DND-41 (cell line): ENCODE results near the gene SPPL3.

Experiments
- ATAC-seq: fragments of 200-7000 bp; cut with Tn5 transposase; 3 replicates; pipeline ENCODE4 v1.9.1; 2021; ENCODE audit warnings: low read depth; ENCODE audit not compliant: insufficient read depth
- DNase-seq: peaks from one replicate; pipeline ENCODE4 v3.0.0-alpha.2; 2020
- H2AFZ ChIP-seq: 2 replicates; pipeline ENCODE4 v1.6.0; 2012; ENCODE audit warnings: low read depth, low read length
- H3K27ac ChIP-seq: 2 replicates; pipeline ENCODE4 v1.5.1; 2012; ENCODE audit warnings: low read length, inconsistent platforms
- H3K27me3 ChIP-seq: fragments of 200-600 bp; sonication (generic); 2 replicates; pipeline ENCODE4 v1.6.0; 2012; ENCODE audit warnings: low read length, mild to moderate bottlenecking, inconsistent platforms; ENCODE audit not compliant: insufficient read depth, poor library complexity
- H3K36me3 ChIP-seq: 2 replicates; pipeline ENCODE4 v1.5.1; 2012; ENCODE audit warnings: low read length, inconsistent platforms; ENCODE audit not compliant: insufficient read depth
- H3K4me1 ChIP-seq: 2 replicates; pipeline ENCODE4 v1.5.1; 2012; ENCODE audit warnings: mild to moderate bottlenecking, low read length; ENCODE audit not compliant: insufficient read depth
- H3K4me2 ChIP-seq: 2 replicates; pipeline ENCODE4 v1.6.0; 2012; ENCODE audit warnings: mild to moderate bottlenecking, moderate library complexity, low read length, inconsistent platforms; ENCODE audit not compliant: insufficient read depth
- H3K4me3 ChIP-seq, 2 experiments: fragments of 200-600 bp in 1 of 2; shearing (Covaris generic) in 1 of 2; 2 replicates each; pipeline ENCODE4 v1.5.1; 2012 to 2016; ENCODE audit warnings: inconsistent platforms in 2 of 2, low read length in 2 of 2, mild to moderate bottlenecking in 2 of 2, low read depth in 1 of 2, moderate library complexity in 1 of 2
- H3K79me2 ChIP-seq: 2 replicates; pipeline ENCODE4 v1.6.0; 2012; ENCODE audit warnings: low read length, inconsistent platforms; ENCODE audit not compliant: insufficient read depth
- H3K9ac ChIP-seq: 2 replicates; pipeline ENCODE4 v1.6.0; 2012; ENCODE audit warnings: low read depth, mild to moderate bottlenecking, inconsistent platforms, low read length, moderate library complexity
- H3K9me3 ChIP-seq: 2 replicates; pipeline ENCODE4 v1.5.1; 2012; ENCODE audit warnings: low read length, moderate library complexity, mild to moderate bottlenecking, inconsistent platforms; ENCODE audit not compliant: insufficient read depth, severe bottlenecking
- H4K20me1 ChIP-seq: 2 replicates; pipeline ENCODE4 v1.6.0; 2012; ENCODE audit warnings: low read length; ENCODE audit not compliant: insufficient read depth
- EZH2 ChIP-seq: IDR thresholded peaks from 3 replicates; pipeline ENCODE4 v1.6.1; 2012; ENCODE audit warnings: borderline replicate concordance, low read depth, mild to moderate bottlenecking, moderate library complexity, low read length, inconsistent platforms; ENCODE audit not compliant: severe bottlenecking
- TF ChIP-seq, protein P1 (sequence below): IDR thresholded peaks from 2 replicates; pipeline ENCODE4 v1.5.1; 2012; ENCODE audit warnings: borderline replicate concordance, low read length, moderate library complexity, mild to moderate bottlenecking; ENCODE audit not compliant: poor library complexity, severe bottlenecking; ENCODE audit errors: extremely low read depth

Gene SPPL3

DNA sequence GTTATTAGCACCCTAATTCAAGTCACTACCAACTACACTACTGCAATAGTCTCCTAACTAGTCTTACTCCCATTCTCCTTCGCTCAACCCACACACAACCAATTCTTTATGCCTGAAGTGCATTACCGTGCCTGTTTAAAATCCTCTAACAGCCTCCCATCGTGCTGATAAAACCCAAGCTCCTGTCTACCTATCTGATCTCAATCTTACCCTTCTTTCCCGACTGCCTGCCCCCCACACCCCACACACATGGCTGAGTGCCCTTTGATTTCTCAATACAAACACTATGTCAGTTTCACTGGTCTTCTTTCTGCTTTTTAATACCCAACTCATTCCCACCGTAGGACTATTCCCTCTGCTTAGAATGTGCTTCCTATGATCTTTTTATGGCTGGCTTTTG, 59.9 kb downstream of the SPPL3 start:
- H3K36me3 ChIP-seq, result no peaks in the 10 kb centered on the region
- no peaks in the 10 kb centered on the region for H3K4me1 ChIP-seq
- ATAC-seq (no peak), DNase-seq (no peak)
- H3K9ac ChIP-seq, result no peak overlapping the region
- H3K27me3 ChIP-seq, result no peaks in the 10 kb centered on the region
- peaks cover 90% of the 10 kb centered on the region for H3K79me2 ChIP-seq
- H3K27ac ChIP-seq, result no peak overlapping the region
- H2AFZ ChIP-seq, result no peak overlapping the region
- no peak overlapping the region for H3K4me3 ChIP-seq
- TF ChIP-seq, protein P1, sequence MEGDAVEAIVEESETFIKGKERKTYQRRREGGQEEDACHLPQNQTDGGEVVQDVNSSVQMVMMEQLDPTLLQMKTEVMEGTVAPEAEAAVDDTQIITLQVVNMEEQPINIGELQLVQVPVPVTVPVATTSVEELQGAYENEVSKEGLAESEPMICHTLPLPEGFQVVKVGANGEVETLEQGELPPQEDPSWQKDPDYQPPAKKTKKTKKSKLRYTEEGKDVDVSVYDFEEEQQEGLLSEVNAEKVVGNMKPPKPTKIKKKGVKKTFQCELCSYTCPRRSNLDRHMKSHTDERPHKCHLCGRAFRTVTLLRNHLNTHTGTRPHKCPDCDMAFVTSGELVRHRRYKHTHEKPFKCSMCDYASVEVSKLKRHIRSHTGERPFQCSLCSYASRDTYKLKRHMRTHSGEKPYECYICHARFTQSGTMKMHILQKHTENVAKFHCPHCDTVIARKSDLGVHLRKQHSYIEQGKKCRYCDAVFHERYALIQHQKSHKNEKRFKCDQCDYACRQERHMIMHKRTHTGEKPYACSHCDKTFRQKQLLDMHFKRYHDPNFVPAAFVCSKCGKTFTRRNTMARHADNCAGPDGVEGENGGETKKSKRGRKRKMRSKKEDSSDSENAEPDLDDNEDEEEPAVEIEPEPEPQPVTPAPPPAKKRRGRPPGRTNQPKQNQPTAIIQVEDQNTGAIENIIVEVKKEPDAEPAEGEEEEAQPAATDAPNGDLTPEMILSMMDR, result no peak
- no peak for TF ChIP-seq EZH2
- no peaks in the 10 kb centered on the region for H3K9me3 ChIP-seq
- H3K4me2 ChIP-seq, result no peak overlapping the region
- peaks cover 45% of the 10 kb centered on the region for H4K20me1 ChIP-seq

DNA sequence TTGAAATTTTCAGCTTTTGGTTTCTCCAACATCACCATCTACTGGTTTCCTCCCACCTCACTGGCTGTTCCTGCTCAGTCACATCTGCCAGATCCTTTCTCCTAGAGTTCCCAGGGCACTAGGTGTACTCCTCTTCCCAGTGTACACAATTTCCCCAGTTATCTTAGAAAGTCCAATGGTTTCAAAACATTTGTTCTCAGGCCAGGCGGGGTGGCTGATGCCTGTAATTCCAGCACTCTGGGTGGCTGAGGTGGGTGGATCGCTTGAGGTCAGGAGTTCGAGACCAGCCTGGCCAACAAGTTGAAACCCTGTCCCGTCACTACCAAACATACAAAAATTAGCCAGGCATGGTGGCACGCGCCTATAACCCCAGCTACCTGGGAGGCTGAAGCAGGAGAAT, 60.7 kb downstream of the SPPL3 start:
- DNase-seq (no peak), ATAC-seq (no peak)
- Histone ChIP-seq H2AFZ (no peak overlapping the region), H3K36me3 (no peaks in the 10 kb centered on the region), H3K4me3 (no peak overlapping the region), H3K27me3 (no peaks in the 10 kb centered on the region), H3K9ac (no peak overlapping the region), H4K20me1 (peaks cover 47% of the 10 kb centered on the region), H3K9me3 (no peaks in the 10 kb centered on the region), H3K4me1 (no peaks in the 10 kb centered on the region), H3K27ac (no peak overlapping the region), H3K79me2 (peaks cover 84% of the 10 kb centered on the region), H3K4me2 (no peak overlapping the region)
- TF ChIP-seq, protein P1, result no peak
- TF ChIP-seq EZH2, result no peak

DNA sequence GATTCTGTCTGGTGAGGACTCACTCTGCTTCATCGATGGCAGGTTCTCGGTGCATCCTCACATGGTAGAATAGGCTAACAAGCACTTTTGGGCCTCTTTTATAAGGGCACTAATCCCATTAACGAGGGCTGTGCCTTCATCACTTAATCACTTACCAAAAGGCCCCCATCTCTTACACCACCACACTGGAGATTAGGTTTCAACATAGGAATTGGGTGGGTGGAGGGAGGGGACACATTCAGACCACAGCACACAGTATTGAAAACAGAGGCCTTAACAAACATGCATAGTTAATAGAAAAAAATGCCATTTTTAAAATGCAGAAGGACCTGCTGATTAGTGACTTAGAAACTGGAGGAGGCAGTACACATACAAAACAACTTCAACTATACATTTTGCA, 61.6 kb downstream of the SPPL3 start:
- TF ChIP-seq, protein P1, result no peak
- no peak for TF ChIP-seq EZH2
- Histone ChIP-seq H3K4me2 (no peak overlapping the region), H3K36me3 (no peaks in the 10 kb centered on the region), H3K4me3 (no peak overlapping the region), H3K4me1 (no peaks in the 10 kb centered on the region), H3K27me3 (no peaks in the 10 kb centered on the region), H3K79me2 (peaks cover 84% of the 10 kb centered on the region), H3K27ac (no peak overlapping the region), H2AFZ (no peak overlapping the region), H3K9ac (no peak overlapping the region), H4K20me1 (peaks cover 47% of the 10 kb centered on the region), H3K9me3 (no peaks in the 10 kb centered on the region)
- DNase-seq (no peak), ATAC-seq (no peak)

DNA sequence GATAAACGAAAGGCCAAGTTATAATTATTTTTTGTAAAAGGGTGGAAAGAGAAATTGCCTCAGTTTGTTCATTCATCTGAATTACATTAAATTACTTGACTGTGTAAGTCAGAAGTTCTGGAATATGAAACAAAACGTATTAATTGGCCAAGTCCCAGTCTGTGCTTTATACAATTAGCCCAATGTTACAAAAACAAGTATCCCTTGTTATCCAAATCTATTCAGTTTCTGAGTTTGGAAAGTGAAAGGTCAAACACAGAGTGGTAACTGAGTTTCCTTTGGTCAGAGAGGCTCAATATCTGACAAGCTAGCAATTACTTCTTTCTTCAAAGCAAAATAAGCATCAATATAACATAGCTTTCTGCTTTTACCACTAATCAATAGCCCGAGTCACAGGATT, 62.6 kb downstream of the SPPL3 start:
- ATAC-seq, result no peak
- Histone ChIP-seq H3K27ac (no peak overlapping the region), H3K79me2 (peaks cover 85% of the 10 kb centered on the region), H3K4me3 (no peak overlapping the region), H2AFZ (no peak overlapping the region), H3K4me1 (peaks cover 3% of the 10 kb centered on the region), H3K36me3 (no peaks in the 10 kb centered on the region), H3K9me3 (no peaks in the 10 kb centered on the region), H3K9ac (no peak overlapping the region), H4K20me1 (peaks cover 48% of the 10 kb centered on the region), H3K27me3 (no peaks in the 10 kb centered on the region), H3K4me2 (no peak overlapping the region)
- DNase-seq, result no peak
- TF ChIP-seq, protein P1, result no peak
- no peak for TF ChIP-seq EZH2
